Measurements from ENCODE around the gene ASXL2.

The ASXL2 gene

GRCh38 chr2:25758348-25758747, 119.9 kb downstream of the ASXL2 start:
- H3K4me2 ChIP-seq (ENCODE audit: low read length): no peak overlapping the region

DNA sequence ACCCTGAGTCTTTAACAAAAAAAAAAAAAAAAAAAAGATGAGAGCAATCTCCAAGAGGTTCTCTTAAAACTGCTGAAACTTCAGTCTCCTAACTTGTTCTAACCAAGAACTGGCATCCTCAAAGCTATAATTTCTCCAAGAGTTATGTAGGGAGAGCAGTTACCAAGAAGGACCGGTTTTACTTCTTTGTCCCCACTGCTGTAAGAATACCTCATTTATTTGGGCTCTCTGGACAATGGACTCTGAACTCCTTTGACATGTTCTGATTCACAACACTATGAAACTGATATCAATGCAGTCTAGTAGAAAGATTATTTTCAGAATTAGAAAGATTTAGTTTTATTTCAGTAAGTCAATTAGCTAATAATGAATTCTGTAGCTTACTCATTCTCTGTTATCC, 120.4 kb downstream of the ASXL2 start:
- Histone ChIP-seq H3K27ac (ENCODE audit: low read length) (no peak overlapping the region), H3K4me1 (ENCODE audit: low read length) (no peaks in the 10 kb centered on the region), H3K79me2 (ENCODE audit: low read length) (no peaks in the 10 kb centered on the region), H2AFZ (ENCODE audit: low read depth, low read length) (no peak overlapping the region), H3K4me2 (ENCODE audit: low read length) (no peak overlapping the region), H3K4me3 (ENCODE audit: low read length) (no peak overlapping the region), H4K20me1 (ENCODE audit: insufficient read depth, low read length) (no peaks in the 10 kb centered on the region), H3K9ac (ENCODE audit: low read length) (no peak overlapping the region), H3K27me3 (ENCODE audit: low read depth, low read length) (no peaks in the 10 kb centered on the region), H3K36me3 (replicated peaks; ENCODE audit: low read depth, low read length) (peaks cover 27% of the 10 kb centered on the region), H3K9me3 (ENCODE audit: insufficient read depth, low read length) (no peaks in the 10 kb centered on the region)
- no peak for TF ChIP-seq CTCF (IDR thresholded peaks at IDR 0.05; ENCODE audit: low read depth, low read length)
- no peak for TF ChIP-seq EZH2phosphoT487 (IDR thresholded peaks at IDR 0.05; ENCODE audit: low read depth)

More at GRCh38 chr2:25758348-25758747, 119.9 kb downstream of the ASXL2 start:
- H3K4me3 ChIP-seq (ENCODE audit: low read length): no peak overlapping the region
- H3K9me3 ChIP-seq (ENCODE audit: insufficient read depth, low read length): no peaks in the 10 kb centered on the region
- H3K9ac ChIP-seq (ENCODE audit: low read length): no peak overlapping the region
- no peaks in the 10 kb centered on the region for H3K27me3 ChIP-seq (ENCODE audit: low read depth, low read length)
- H4K20me1 ChIP-seq (ENCODE audit: insufficient read depth, low read length): no peaks in the 10 kb centered on the region
- H3K79me2 ChIP-seq (ENCODE audit: low read length): no peaks in the 10 kb centered on the region
- no peaks in the 10 kb centered on the region for H3K4me1 ChIP-seq (ENCODE audit: low read length)
- TF ChIP-seq EZH2phosphoT487 (IDR thresholded peaks at IDR 0.05; ENCODE audit: low read depth): no peak
- no peak for TF ChIP-seq CTCF (IDR thresholded peaks at IDR 0.05; ENCODE audit: low read depth, low read length)
- no peak overlapping the region for H3K27ac ChIP-seq (ENCODE audit: low read length)
- H2AFZ ChIP-seq (ENCODE audit: low read depth, low read length): no peak overlapping the region
- peaks cover 24% of the 10 kb centered on the region for H3K36me3 ChIP-seq (replicated peaks; ENCODE audit: low read depth, low read length)

DNA sequence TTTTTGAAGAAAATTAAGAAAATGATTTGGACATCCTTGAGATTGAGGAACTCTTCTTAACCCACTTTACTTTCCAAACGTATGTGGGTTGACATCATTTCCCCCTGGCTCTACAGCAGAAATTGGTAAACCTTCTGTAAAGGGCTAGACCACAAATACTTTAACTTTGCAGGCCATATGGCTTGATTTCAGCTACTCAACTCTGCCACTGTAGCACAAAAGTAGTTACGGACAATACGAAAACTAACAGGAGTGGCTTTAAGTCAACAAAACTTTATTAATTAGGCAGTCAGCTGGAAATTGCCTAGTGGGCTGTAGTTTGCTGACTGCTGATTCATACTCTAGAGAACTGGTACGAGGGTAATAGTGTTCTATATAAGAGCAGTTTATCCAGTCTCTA, 121.8 kb downstream of the ASXL2 start:
- Histone ChIP-seq H3K9ac (ENCODE audit: low read length) (no peak overlapping the region), H2AFZ (ENCODE audit: low read depth, low read length) (no peak overlapping the region), H3K4me2 (ENCODE audit: low read length) (no peak overlapping the region), H3K4me3 (ENCODE audit: low read length) (no peak overlapping the region), H3K27ac (ENCODE audit: low read length) (no peak overlapping the region), H3K9me3 (ENCODE audit: insufficient read depth, low read length) (no peaks in the 10 kb centered on the region), H3K79me2 (ENCODE audit: low read length) (no peaks in the 10 kb centered on the region), H3K36me3 (replicated peaks; ENCODE audit: low read depth, low read length) (peaks cover 31% of the 10 kb centered on the region), H3K4me1 (ENCODE audit: low read length) (no peaks in the 10 kb centered on the region), H4K20me1 (ENCODE audit: insufficient read depth, low read length) (no peaks in the 10 kb centered on the region), H3K27me3 (ENCODE audit: low read depth, low read length) (no peaks in the 10 kb centered on the region)
- TF ChIP-seq CTCF (IDR thresholded peaks at IDR 0.05; ENCODE audit: low read depth, low read length) (no peak), EZH2phosphoT487 (IDR thresholded peaks at IDR 0.05; ENCODE audit: low read depth) (no peak)

- no peak for TF ChIP-seq CTCF (IDR thresholded peaks at IDR 0.05; ENCODE audit: low read depth, low read length)
- TF ChIP-seq EZH2phosphoT487 (IDR thresholded peaks at IDR 0.05; ENCODE audit: low read depth): no peak
- Histone ChIP-seq H3K9ac (ENCODE audit: low read length) (no peak overlapping the region), H4K20me1 (ENCODE audit: insufficient read depth, low read length) (no peaks in the 10 kb centered on the region), H3K9me3 (ENCODE audit: insufficient read depth, low read length) (no peaks in the 10 kb centered on the region), H3K36me3 (replicated peaks; ENCODE audit: low read depth, low read length) (peaks cover 38% of the 10 kb centered on the region), H3K79me2 (ENCODE audit: low read length) (no peaks in the 10 kb centered on the region), H3K27me3 (ENCODE audit: low read depth, low read length) (no peaks in the 10 kb centered on the region), H2AFZ (ENCODE audit: low read depth, low read length) (no peak overlapping the region), H3K4me3 (ENCODE audit: low read length) (no peak overlapping the region), H3K4me2 (ENCODE audit: low read length) (no peak overlapping the region), H3K4me1 (ENCODE audit: low read length) (no peaks in the 10 kb centered on the region), H3K27ac (ENCODE audit: low read length) (no peak overlapping the region)
Measured at GRCh38 chr2:25749676-25750075, 128.6 kb downstream of the ASXL2 start.
